GM18507 (cell line): Measurements from ENCODE around the gene GLDN.

Experiments used
- DNase-seq: peaks from one replicate; pipeline ENCODE4 v3.0.0; 2011; ENCODE audit warnings: low read depth; ENCODE audit not compliant: insufficient read length; ENCODE audit errors: extremely low spot score
- FAIRE-seq: peaks from 2 replicates; lab custom pipeline; 2011; peaks lifted over from hg19 to GRCh38; lab: Jason Lieb, UNC

GLDN gene

GRCh38 chr15:51341366-51342226, at the start of gene GLDN:
Gene GLDN, plus strand, starts transcription at chr15:51341655. Its CDS starts 30 bp downstream, at chr15:51341685.
- FAIRE-seq: no peak
- no peak for DNase-seq

GRCh38 chr15:51298620-51299019, 42.8 kb upstream of the GLDN start:
- FAIRE-seq (no peak), DNase-seq (no peak)

- FAIRE-seq (no peak), DNase-seq (no peak)
These were observed 42.1 kb upstream of the GLDN start for GRCh38 chr15:51299187-51300015.

GRCh38 chr15:51302480-51302879, 39.0 kb upstream of the GLDN start:
- FAIRE-seq: no peak

GRCh38 chr15:51303462-51303980, 37.9 kb upstream of the GLDN start:
- DNase-seq: no peak
- FAIRE-seq: no peak

More at GRCh38 chr15:51302480-51302879, 39.0 kb upstream of the GLDN start:
- DNase-seq: no peak

- no peak for DNase-seq
- no peak for FAIRE-seq
These were observed 34.1 kb upstream of the GLDN start for GRCh38 chr15:51307325-51307724.

- DNase-seq: no peak
- FAIRE-seq: no peak
These were observed 33.6 kb upstream of the GLDN start for GRCh38 chr15:51307811-51308210.

- FAIRE-seq (no peak), DNase-seq (no peak)
These were observed 31.4 kb upstream of the GLDN start for GRCh38 chr15:51310064-51310463.

GRCh38 chr15:51311510-51311909, 29.9 kb upstream of the GLDN start:
- no peak for FAIRE-seq
- DNase-seq: no peak

GRCh38 chr15:51312166-51313073, 29.0 kb upstream of the GLDN start:
- no peak for FAIRE-seq
- no peak for DNase-seq

- DNase-seq (no peak), FAIRE-seq (no peak)
These were observed 28.4 kb upstream of the GLDN start for GRCh38 chr15:51313074-51313393.

- no peak for FAIRE-seq
- DNase-seq: no peak
These were observed 27.7 kb upstream of the GLDN start for GRCh38 chr15:51313644-51314280.

GRCh38 chr15:51314391-51315337, 26.8 kb upstream of the GLDN start:
- DNase-seq (no peak), FAIRE-seq (no peak)

- FAIRE-seq: no peak
These were observed 25.7 kb upstream of the GLDN start for GRCh38 chr15:51315726-51316125.

GRCh38 chr15:51316636-51317035, 24.8 kb upstream of the GLDN start:
- DNase-seq (no peak), FAIRE-seq (no peak)

More at GRCh38 chr15:51315726-51316125, 25.7 kb upstream of the GLDN start:
- DNase-seq: no peak

- DNase-seq (no peak), FAIRE-seq (no peak)
These were observed 22.9 kb upstream of the GLDN start for GRCh38 chr15:51318382-51319150.

GRCh38 chr15:51319539-51319938, 21.9 kb upstream of the GLDN start:
- no peak for DNase-seq
- no peak for FAIRE-seq
